Stimulated activated CD8-positive, alpha-beta memory T cell treated with anti-CD3 and anti-CD28 coated beads, Interleukin-7, amount 100 ng/mL, for 4 hours (primary cell): Measurements from ENCODE around the gene TTC28.
"Not testable (repeated sequence)": the region's sequence is repeated elsewhere in the genome, so short reads cannot be mapped to it uniquely, and the experiment has no call there.

Experiments
- DNase-seq, 2 donors: peaks; one replicate each; pipeline ENCODE4 v3.0.0-alpha.2; 2020; ENCODE audit warnings: low read depth in 2 of 2

The TTC28 gene

DNA sequence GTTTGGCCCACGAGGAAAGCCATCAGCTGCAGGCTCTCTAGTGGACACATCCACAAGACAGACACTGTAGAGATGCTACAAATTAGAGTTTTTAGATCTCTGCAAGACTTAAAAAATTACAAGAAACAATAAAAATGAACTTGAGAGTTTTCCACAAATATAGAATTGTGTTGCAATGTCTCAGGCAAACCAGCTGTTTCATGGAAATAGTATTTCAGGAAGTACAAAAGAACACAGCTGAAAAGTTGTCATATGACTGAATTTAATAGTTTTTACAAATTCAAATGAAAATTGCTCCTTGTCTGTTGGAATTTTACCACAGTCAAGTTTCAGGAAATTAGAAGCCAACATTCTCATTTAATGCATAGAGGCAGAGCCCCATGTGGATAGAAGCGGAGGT is 576.0 kb downstream of the TTC28 start:
- DNase-seq = no peak

DNA sequence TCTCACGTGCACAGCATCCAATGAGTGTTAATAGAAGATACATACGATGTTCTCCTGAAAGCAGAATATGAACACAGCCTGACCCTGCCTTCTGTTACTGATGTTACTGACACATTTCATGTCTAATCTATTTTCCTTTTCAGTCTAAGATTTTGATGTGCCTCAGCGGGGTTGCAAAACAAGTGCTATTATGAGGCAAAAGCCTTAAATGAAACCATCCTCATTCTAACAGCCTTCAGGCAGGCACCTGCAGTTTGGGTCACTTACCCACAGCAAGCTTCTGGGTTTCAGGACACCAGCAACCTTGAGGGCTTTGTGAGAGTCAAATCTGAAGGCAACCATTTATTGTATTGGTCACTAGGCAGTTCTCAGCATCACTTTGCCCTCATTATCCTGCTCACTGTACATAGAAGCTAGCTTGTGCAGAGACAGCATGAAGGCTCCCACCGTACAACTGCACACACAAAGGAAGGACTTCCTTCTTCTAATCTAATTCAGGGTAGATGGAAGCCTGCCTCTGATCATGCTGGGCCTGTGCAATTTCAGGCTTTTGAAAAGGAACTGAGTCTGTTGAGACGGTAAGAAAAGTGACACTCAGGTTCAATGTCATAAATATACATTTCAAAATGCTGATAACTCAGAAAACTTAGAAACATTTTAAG is 577.4 kb downstream of the TTC28 start:
- no peak for DNase-seq

DNA sequence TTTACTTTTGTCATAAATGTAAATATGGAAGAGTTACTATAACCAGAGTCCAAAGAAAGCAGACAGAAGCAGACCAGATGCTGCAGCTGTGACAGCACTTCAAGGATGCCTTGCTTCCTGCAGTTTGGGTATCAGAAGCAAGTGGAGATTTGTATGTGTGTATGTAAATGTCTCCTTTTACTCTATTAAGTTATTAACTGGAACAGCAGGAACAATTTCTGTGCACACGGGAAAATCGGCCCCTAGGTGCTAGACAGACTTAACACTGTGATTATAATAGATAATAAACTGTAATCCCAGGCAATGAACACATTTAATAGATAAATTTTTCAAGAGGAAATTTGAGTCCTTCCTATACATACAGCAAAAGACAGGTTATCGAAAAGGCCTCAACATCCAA is 582.0 kb downstream of the TTC28 start:
- DNase-seq = no peak

DNA sequence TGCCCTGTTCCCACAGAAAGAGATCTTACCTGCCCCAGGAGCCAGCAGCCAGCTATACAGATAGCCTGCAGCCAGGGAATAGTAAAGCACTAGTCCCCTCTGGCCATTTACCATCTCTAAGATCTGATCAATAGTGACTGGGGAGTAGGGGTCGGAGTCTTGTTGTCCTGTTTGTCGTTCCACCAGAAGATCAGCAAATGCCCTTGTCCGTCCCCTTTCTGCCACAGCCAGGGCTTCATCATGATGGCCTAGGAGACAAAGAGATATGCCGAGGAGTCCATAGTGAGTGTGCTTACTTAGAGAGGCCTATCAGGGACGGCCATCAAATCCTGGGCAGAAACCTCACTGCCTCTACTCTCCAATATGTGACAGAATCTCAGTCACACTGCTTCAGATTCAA is 583.5 kb downstream of the TTC28 start:
- DNase-seq = no peak

DNA sequence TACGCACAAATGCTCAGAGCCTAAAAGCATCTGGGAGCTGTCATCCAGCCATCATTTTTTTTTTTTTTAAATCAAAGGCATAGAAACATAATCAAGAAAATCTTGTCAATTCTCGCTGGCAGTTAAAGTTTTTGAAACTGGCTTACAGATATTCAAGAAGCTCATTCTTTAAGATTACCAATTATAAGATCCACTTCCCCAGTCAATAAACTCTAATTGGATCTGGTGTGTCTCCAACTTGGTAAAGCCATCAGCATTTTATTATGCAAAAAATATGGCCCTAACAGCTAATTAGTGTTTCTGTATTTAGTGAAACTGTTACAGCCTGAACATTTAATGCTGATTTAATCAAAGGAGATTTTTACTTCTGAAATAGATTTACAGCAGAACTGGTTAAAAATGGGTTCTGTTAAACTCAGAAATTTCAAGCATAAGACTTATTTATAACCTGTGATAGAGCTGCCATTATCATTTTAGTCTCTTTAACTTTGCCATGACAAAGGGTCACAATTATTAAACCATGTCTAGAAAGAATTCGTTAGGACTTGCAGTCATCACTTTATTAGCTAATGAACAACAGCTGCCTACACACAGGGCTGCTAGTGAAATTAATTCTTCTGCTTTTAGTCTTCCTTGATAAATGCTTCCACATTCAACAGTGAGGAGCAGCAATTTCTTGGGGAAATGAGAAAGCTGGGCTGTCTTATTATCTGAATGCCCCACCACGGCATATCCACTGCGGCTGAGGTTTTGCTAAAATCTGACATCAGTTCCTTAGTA is 584.1 kb downstream of the TTC28 start:
- no peak for DNase-seq

DNA sequence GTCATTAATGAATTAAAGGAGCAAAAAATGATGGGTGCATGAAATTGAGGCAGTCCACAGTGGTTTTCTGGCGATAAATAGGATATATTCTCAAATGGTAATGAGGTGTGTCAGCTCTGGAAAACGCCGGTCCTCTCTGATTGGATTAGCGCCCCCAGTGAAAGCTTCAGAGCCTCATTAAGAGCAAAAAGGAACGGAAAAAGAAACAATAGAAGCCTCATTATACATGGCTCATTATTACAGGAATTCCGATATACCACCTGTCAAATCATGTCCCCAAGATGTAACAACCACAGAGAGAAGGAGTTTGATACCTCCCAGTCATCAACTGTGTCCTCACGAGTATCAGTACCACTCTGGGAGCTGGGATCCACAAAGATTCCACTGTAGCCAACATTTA is 584.9 kb downstream of the TTC28 start:
- no peak for DNase-seq

DNA sequence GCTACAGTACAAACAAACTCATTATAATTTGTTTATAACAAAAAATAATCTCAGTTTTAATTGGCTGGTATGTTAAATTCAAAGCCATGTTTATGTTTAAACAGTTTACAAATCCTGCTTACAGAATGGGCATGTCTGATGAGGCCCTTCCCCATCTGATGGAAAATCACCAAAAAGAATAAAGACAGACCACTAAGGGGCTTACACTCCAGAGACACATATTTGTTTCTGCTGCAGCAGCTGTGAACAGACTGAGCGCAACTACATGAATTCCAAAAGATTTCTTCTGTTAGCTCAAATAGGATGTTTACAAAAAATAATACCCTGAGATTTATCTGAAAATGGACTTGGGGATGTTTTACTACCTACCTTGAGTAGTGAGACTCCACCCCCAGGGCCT is 585.9 kb downstream of the TTC28 start:
- DNase-seq = no peak

DNA sequence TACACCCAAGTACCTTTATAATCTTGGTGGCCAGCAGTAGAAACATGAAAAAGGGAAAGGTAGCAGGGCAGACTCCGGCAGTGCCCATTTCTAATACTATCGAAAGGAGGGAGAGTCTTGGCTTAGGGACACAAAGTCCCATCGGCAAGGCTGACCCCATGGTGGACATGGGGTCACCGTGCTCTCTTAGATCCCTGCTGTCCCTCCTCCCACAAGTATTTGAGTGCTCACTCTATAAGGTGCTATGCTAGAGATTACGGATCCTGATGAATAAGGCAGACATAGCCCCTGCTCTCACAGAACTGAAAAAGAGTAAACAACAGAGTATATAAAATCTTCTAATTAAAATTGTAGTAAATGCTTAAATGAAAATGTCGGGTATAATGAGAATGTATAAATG is 588.2 kb downstream of the TTC28 start:
- no peak for DNase-seq

DNA sequence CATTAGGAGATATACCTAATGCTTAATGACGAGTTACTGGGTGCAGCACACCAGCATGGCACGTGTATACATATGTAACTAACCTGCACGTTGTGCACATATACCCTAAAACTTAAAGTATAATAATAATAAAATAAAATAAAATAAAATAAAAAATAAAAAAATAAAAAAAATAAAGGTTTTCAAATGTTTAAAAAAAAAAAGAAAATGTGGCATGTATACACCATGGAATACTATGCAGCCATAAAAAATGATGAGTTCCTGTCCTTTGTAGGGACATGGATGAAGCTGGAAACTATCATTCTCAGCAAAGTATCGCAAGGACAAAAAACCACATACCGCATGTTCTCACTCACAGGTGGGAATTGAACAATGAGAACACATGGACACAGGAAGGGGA is 590.1 kb downstream of the TTC28 start:
- not testable (repeated sequence) for DNase-seq

DNA sequence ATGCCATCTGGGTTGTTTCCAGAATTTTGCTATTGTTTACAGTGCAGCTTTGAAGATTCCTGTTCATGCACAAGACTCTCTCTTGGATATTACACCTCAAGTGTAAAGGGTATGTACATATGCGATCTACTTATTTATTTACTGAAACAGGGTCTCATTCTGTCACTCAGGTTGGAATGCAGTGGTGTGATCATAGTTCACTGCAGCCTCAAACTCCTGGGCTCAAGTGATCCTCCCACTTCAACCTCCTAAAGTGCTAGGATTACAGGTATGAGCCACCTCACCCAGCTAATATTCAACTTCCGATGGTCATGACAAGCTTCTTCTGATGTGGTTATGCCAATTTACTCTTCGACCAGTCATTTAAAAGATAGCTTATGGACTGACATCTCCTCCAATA is 602.5 kb downstream of the TTC28 start:
- DNase-seq = no peak

DNA sequence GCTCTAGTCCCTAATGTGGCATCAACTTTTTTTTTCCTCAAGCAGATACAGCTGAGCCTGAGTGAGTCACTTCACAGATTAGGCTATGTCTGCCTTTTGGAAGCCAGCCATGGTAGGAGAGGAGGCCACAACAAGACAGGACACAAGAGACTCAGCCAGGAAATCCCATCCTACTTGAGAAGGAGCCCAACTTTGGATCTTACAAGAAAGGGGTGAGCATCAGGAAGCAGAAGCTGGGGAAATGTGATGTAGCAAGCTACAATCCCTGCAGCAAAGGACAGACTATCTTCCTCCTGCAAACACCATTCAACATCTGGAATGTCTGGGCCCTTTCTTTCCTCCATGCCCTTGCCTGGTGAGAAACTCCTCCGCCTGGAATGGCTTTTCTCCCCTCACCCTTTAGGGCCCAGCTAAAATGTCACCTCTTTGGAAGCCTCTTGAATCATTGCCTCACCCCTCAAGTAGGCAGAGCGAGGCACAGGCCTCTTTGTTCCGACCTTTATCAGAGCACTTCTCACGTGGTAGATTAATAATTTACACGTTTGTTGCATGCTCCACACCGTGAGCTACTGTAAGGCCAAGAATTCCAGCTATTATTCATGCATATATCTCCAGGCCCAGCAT is 604.2 kb downstream of the TTC28 start:
- DNase-seq = no peak

DNA sequence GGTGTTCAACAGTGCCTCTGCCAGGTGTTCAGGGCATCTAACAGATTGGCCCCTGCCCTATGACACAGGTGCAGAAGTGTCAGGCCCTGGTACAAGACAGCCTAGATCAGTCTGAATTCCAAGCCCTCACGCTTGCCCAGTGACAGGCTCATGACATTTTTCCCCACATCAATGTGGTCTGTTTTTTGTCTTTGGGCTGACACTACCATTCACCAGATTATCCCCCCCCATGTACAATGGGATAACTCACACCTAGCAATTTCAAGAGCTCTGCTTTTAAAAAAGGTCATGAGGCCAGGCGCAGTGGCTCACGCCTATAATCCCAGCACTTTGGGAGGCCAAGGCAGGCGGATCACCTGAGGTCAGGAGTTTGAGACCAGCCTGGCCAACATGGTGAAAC is 605.1 kb downstream of the TTC28 start:
- no peak for DNase-seq

DNA sequence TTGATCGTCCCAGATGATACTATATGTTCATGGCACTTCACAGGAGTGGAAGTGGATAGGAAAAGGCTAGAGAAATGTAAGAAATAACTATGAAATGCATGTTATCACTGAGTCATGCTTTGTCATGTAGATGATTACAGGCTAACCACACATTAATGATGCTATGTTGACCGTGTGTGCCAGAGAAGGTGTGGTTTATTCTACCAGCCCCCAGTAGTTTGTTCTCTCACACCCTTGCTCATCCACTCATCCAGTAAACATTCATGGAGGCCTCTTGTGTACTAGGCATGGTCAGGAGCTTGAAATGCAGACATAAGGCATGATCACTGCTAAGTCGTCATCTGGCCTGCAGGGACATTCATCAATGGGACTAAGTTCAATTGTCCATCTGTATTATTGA is 607.6 kb downstream of the TTC28 start:
- DNase-seq = no peak

DNA sequence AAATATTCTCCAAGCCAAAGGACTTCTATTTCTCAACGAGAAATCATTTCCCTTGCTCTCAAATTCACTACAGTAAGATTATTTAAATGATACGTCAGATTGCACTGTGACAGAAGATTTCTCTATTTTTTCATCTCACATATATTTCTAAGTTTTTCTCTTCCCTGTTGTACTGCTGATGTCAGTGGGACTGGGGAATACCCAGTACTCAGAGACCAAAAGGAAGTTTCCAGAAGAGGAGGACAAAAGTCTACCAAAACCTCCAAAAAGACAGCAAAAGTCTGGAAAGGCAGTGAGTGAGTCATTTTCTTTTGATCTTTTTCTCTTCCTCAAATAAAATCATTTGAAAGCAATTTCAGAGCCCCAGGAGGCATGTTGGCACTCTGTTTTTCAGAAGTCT is 610.8 kb downstream of the TTC28 start:
- DNase-seq = no peak

DNA sequence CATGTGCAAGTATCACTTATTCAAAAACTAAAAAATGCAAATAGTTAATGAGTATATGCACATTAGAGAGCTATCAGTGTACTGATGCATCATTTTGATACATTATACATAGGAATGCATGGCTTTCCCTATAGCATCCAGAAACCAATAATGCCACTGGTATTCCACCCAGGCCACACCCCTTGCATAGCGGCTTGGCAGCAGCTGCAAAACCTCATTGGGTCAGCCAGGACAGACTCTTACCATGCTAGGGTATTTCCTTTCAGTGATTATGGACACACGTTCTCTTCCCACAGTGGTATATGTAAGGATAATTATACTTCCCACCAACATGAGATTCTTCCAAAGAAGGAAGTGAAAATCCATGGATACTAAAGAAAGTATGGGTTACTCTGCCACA is 614.7 kb downstream of the TTC28 start:
- no peak for DNase-seq

DNA sequence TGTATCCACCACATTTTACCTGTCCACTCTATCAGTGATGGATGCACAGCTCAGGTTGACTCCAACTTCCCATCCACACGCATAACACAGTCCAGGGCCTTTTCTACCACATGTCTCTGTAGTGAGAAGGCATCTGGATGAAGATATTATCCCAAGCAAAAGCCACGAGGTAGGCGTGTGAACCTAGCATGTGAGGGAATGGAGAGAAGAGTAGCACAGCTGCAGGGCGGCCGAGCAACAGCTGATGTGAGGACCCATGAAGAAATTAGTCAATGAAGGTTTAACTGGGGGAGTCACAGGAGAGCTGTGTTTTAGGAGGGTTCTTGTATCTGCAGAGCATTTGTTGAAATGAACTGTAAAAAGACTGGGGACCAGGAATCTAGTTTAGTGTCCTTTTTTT is 616.0 kb downstream of the TTC28 start:
- no peak for DNase-seq

DNA sequence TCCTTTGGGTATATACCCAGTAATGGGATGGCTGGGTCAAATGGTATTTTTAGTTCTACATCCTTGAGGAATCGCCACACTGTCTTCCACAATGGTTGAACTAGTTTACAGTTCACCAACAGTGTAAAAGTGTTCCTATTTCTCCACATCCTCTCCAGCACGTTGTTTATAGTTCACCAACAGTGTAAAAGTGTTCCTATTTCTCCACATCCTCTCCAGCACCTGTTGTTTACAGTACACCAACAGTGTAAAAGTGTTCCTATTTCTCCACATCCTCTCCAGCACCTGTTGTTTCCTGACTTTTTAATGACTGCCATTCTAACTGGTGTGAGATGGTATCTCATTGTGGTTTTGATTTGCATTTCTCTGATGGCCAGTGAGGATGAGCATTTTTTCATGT is 619.0 kb downstream of the TTC28 start:
- DNase-seq = not testable (repeated sequence)

DNA sequence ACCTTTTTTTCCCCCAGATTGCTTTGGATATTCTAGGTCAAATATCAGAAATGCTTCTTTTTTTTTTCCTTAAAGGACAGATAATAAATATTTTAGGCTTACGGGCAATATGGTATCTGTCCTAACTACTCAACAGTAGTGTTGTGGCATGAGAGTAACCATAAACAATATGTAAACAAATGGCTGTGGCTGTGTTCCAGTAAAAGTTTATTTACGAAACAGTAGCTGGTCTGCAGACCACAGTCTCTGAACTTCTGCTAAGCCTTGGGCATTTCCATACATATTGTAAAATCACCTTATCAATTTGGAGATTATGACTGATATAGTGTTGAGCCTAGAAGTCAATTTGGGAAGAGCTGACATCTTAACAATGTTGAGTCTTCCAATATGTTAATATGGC is 621.6 kb downstream of the TTC28 start:
- no peak for DNase-seq

DNA sequence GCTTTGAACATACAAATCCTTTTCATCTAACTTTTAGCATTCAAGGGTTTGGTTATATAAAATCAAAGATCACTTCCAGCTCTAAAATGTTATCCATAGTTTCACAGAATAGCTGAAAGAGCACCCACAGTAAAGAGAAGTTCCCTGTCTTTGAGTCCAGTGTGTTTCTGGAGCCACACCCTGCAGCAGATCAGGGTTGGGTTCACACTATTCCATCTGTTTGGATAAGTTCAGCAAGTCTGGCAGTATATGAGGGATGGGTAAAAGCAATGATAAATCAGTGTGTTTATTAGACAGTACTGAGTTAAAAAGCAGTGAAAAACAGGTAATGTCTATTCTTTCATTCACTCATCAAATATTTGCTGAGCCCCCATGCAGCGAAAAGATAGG is 624.8 kb downstream of the TTC28 start:
- DNase-seq = no peak

DNA sequence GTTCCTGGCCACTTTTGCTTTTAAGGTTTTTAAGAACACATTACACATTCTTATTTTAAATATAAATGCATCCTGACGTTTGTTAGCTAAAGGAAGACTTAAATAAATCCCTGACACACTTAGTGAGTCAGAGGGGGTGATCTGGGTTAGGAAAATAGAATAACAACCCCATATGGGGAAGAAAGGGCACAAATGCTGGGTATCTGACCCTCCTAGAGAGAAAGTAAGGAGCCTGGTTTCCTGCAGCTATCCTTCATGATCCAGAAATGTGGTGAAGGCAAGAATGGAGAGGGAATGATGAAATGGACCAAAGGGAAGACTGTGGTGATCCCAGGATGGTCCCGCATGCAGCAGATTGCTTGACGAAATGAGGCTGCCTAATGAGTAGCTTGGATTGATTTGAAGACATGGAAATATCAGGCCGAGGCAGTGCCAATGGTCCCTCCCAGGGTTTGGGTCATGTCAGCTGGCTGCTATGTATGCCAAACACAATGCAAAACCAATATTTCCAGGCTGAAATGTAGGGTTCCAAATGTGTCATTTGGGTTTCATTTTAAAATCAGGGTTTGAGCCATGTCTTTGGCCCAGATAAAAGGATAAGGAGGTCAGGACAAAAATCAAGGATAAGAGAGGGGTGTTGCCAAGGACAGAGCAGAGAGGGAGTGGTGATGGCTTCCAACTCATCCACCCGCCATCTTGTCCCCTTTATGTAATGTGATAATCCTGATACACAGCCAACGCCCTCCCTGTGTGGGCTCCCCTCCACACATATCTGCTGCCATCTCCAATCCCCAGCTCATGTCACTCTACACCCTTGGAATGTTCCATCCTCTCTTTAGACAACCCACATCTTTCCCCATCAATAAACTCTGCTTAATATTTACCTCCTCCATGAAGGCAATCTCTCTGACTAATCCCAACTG is 625.5 kb downstream of the TTC28 start:
- no peak for DNase-seq

DNA sequence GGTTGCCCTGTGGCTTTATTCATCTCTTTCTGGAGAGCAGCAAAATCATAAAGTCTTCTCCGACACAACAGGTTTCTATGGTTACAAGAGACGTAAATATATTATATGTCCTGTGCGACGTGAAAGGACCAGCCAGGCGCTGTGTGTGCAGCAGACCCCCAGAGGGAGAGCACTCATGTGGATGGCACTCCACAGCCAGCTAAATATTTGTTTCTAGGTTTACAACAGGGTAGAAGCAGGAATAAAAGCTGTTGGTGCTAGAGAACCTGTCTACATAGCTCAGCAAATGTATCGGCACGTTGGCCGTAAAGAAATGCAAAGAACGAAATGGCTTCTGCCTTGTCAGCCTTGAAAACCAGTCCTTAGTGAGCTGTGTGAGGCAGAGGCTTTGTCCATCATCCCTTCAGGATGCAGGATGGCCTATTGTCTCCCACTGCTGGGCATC is 626.8 kb downstream of the TTC28 start:
- no peak for DNase-seq

DNA sequence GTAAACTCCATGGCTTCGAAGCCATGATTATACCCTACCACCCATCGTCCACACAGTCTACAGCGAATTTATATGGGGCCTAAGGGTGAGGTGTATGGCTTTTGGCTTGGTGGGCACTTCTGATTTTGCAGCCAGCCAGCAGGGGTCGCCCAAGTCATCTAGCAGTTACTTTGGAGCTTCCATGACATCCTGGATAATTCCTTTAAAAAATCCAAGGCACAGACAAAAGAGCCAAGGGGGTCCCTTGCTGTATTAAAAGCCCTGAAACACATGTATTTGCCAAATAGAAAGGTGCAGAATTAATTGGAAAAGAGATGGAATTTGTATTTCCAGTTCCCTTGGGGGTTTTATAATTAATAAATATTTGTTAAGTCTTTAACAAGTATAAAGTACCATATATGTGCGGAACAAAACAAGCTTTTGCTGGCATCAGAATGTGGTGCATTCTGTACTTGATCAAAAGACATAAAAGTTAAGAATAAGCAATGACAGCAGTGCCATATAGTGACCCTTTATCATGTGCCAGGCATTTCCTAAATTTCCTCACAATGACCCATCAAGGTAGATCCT is 627.8 kb downstream of the TTC28 start:
- DNase-seq = no peak
